Testis (tissue), 3 donors: ENCODE measurements around the gene KDF1. TPM values are rescaled to one million over a fixed set of nuclear protein-coding genes. Genes with fewer than 3 reads are reported as not detected.

ENCODE experiments used
- DNase-seq: peaks from one replicate; pipeline ENCODE4 v3.0.0-alpha.2; 2019
- H3K27ac ChIP-seq, 2 donors: fragments of 200-600 bp; sonication (generic); one replicate each; pipeline ENCODE4 v1.5.1; 2019
- H3K27me3 ChIP-seq: fragments of 200-600 bp; sonication (generic); one replicate; pipeline ENCODE4 v1.5.1; 2019
- H3K36me3 ChIP-seq: fragments of 200-600 bp; sonication (generic); one replicate; pipeline ENCODE4 v1.5.1; 2017; ENCODE audit warnings: low read depth; ENCODE audit errors: missing control alignments
- H3K4me1 ChIP-seq: fragments of 200-600 bp; sonication (generic); one replicate; pipeline ENCODE4 v1.5.1; 2019
- H3K4me3 ChIP-seq, 2 donors: fragments of 200-600 bp; sonication (generic); one replicate each; pipeline ENCODE4 v1.5.1; 2017 to 2019
- H3K9me3 ChIP-seq: fragments of 200-600 bp; sonication (generic); one replicate; pipeline ENCODE4 v1.5.1; 2017
- POLR2A ChIP-seq: fragments of 450-650 bp; IDR thresholded peaks from one replicate; pipeline ENCODE4 v1.6.1; 2017; ENCODE audit warnings: antibody characterized with exemption, mild to moderate bottlenecking, moderate library complexity
- WGBS, 2 donors: methylation state at CpG; one replicate each; pipeline ENCODE4 v1.1.5; 2018; 5-methylcytosine and 5-hydroxymethylcytosine counted together
- intact Hi-C: fragments of 100-400 bp; cut with DNase I; formaldehyde crosslinking; loops from one replicate; pipeline ENCODE4 v1.15.1; 2023; ENCODE audit warnings: low total_unique reads
- polyA plus RNA-seq: library from polyadenylated mRNA; stranded (reverse); fragments of 350-450 nt; fragmentation: Illumina TruSeq; extraction: RNeasy Lipid Tissue Mini Kit (QIAGEN cat#74804); gene quantifications from one replicate; pipeline ENCODE4 v1.2.3, GENCODE V29; 2014; ENCODE audit warnings: low read depth, low replicate concordance; ENCODE audit not compliant: insufficient read depth
- total RNA-seq, 2 donors: library from RNA; depleted of rRNA; stranded (reverse); fragments of >200 nt; gene quantifications; one replicate each; pipeline ENCODE4 v1.2.3, GENCODE V29; 2016
- TF ChIP-seq, protein P1 (sequence below), 3 experiments: fragments of 450-650 bp in 2 of 3; fragments of 200-600 bp in 1 of 3; sonication (generic) in 1 of 3; IDR thresholded peaks; one replicate each; pipeline ENCODE4 v1.5.1; 2016 to 2019; ENCODE audit warnings: antibody characterized with exemption in 3 of 3, mild to moderate bottlenecking in 2 of 3, moderate library complexity in 1 of 3

Gene KDF1
- total and polyA plus RNA-seq, 3 donors from 2014 or later: 3.8 to 4.8 (median 4.0) TPM

DNA sequence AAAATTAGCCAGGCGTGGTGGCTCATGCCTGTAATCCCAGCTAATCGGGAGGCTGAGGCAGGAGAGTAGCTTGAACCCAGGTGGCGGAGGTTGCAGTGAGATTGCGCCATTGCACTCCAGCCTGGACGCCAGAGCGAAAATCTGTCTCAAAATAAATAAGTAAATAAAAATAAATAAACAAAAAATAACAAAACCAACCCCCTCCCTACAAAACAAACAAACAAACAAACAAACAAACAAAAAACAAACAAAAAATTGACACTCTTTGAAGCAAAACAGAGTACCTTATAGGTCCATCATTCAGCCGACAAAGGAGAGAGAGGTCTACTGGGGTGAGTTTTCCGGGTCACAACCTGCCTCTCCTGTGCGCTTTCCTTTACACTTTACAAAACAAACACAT, 5.4 kb upstream of the KDF1 start:
- TF ChIP-seq, protein P1, sequence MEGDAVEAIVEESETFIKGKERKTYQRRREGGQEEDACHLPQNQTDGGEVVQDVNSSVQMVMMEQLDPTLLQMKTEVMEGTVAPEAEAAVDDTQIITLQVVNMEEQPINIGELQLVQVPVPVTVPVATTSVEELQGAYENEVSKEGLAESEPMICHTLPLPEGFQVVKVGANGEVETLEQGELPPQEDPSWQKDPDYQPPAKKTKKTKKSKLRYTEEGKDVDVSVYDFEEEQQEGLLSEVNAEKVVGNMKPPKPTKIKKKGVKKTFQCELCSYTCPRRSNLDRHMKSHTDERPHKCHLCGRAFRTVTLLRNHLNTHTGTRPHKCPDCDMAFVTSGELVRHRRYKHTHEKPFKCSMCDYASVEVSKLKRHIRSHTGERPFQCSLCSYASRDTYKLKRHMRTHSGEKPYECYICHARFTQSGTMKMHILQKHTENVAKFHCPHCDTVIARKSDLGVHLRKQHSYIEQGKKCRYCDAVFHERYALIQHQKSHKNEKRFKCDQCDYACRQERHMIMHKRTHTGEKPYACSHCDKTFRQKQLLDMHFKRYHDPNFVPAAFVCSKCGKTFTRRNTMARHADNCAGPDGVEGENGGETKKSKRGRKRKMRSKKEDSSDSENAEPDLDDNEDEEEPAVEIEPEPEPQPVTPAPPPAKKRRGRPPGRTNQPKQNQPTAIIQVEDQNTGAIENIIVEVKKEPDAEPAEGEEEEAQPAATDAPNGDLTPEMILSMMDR (IDR thresholded peaks at IDR 0.05): no peak
- no peak for TF ChIP-seq POLR2A

DNA sequence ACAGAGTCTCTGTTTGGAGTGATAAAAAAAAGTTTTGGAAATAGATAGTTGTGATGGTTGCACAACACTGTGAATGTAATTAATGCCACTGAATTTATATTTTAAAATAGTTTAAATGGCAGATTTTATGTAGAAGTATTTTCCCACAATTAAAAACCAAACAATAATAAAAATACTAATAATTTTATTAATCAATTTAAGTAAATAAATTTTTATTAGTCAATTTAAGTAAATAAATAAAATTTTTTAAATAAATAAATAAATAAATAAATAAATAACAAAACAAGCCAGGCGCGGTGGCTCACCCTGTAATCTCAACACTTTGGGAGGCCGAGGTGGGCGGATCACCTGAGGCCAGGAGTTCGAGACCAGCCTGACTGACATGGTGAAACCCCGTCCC, 4.9 kb upstream of the KDF1 start:
- intact Hi-C loops: no loop called here
- 91% methylated on average over 6 of the region's 6 CpGs for WGBS, 2 donors

More for the DNA sequence above, 5.4 kb upstream of the KDF1 start:
- WGBS, 2 donors: 91 to 95% methylated on average over 9 of the region's 9 CpGs
- Histone ChIP-seq H3K36me3 (no peaks in the 10 kb centered on the region), H3K4me1 (no peaks in the 10 kb centered on the region), H3K27ac (no peak overlapping the region), H3K4me3 (no peak overlapping the region), H3K9me3 (no peaks in the 10 kb centered on the region), H3K27me3 (no peaks in the 10 kb centered on the region)
- no peak for DNase-seq
- intact Hi-C loops: no loop called here

DNA sequence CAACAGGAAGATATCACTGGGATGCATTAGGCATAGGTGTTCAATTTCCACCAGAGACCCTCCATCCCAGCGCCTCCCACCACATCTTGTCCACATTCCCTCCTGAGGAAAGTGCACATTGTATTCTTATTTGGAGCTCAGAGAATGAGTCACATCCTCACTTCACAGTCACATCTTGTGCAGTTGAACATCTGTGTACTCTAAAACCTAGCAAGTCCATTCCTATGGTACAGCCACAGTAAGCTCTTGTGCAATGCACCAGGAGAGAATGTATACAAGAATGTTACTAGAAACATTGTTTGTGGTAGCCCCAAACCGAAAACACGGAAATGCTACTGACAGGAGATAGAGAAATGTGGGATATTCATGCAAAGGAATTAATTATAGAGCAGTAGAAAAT, 1.6 kb upstream of the KDF1 start:
- intact Hi-C loops: no loop called here
- Histone ChIP-seq H3K9me3 (no peaks in the 10 kb centered on the region), H3K27ac (no peak overlapping the region), H3K36me3 (no peaks in the 10 kb centered on the region), H3K4me1 (no peaks in the 10 kb centered on the region), H3K4me3 (no peak overlapping the region), H3K27me3 (no peaks in the 10 kb centered on the region)
- DNase-seq: no peak
- WGBS, 2 donors: 47 to 58% methylated on average over 3 of the region's 3 CpGs
- TF ChIP-seq POLR2A: no peak
- TF ChIP-seq, protein P1 (IDR thresholded peaks at IDR 0.05): no peak

More for the DNA sequence above, 4.9 kb upstream of the KDF1 start:
- no peak for DNase-seq
- Histone ChIP-seq H3K36me3 (no peaks in the 10 kb centered on the region), H3K4me1 (no peaks in the 10 kb centered on the region), H3K9me3 (no peaks in the 10 kb centered on the region), H3K4me3 (no peak overlapping the region), H3K27ac (no peak overlapping the region), H3K27me3 (no peaks in the 10 kb centered on the region)
- TF ChIP-seq POLR2A: no peak
- TF ChIP-seq, protein P1 (IDR thresholded peaks at IDR 0.05): no peak

DNA sequence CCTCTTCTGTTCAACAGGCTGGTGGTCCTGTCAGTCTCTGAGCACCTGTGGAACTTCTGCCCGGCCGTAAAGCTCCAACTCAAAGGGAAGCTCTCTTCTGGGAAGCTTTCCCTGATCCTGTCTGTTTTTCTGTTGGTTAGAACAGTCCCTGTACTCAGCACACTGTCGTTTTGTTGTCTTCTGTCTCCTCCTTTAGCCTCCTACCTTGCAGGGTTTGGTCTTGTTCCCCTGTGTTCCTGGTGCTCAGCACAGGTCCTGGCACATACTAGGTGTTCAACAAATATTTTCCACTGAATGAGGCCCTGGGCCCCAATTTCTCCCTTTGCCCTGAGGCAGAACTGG, 328 bp upstream of the KDF1 start:
- no peak for TF ChIP-seq POLR2A
- TF ChIP-seq, protein P1 (IDR thresholded peaks at IDR 0.05): no peak
- H3K27me3 ChIP-seq: no peaks in the 10 kb centered on the region
- no peak overlapping the region for H3K27ac ChIP-seq
- no peaks in the 10 kb centered on the region for H3K36me3 ChIP-seq
- WGBS, 2 donors: 9 to 24% methylated on average over 3 of the region's 3 CpGs
- no peaks in the 10 kb centered on the region for H3K4me1 ChIP-seq
- DNase-seq: no peak
- intact Hi-C loops: no loop called here
- no peaks in the 10 kb centered on the region for H3K9me3 ChIP-seq
- peak overlapping the region; percentile 58 for H3K4me3 ChIP-seq

DNA sequence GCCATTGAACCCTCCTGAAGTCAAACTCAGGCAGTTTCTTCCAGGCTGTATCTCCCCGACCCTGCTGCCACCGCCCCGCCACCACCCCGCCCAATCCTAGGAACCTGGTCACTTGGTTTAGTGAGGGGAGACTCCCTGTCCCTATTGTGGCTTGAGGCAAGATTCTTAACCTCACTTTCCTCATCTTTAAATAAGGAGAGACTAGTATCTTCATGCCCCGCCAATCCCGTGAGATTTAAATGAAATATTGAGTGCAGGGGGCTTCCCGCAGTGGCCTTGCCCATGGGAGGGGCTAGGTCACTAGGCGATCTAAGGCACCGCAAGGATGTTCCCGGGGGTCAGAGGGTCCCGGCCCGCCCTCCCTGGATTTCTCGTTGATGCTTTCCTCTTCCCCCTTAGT, 998 bp downstream of the KDF1 start:
- WGBS, 2 donors: 13 to 18% methylated on average over 11 to 13 of the region's 13 CpGs
- H3K36me3 ChIP-seq: no peaks in the 10 kb centered on the region
- no peaks in the 10 kb centered on the region for H3K27me3 ChIP-seq
- H3K4me3 ChIP-seq: peak overlapping the region; percentile 58
- H3K9me3 ChIP-seq: no peaks in the 10 kb centered on the region
- no peak for DNase-seq
- no peaks in the 10 kb centered on the region for H3K4me1 ChIP-seq
- no peak for TF ChIP-seq POLR2A
- TF ChIP-seq, protein P1 (IDR thresholded peaks at IDR 0.05): no peak
- H3K27ac ChIP-seq: no peak overlapping the region
- intact Hi-C loops: no loop called here
